NCI-H146 (cell line): ENCODE data around the gene MBOAT2.
A peak's percentile ranks its signal among the peaks of the same experiment; 100 is the strongest.
"Not testable (repeated sequence)": the region's sequence is repeated elsewhere in the genome, so short reads cannot be mapped to it uniquely, and the experiment has no call there.

Source experiments
- DNase-seq: peaks from one replicate; lab custom pipeline; 2025; lab: John Stamatoyannopoulos, UW

MBOAT2 gene

DNA sequence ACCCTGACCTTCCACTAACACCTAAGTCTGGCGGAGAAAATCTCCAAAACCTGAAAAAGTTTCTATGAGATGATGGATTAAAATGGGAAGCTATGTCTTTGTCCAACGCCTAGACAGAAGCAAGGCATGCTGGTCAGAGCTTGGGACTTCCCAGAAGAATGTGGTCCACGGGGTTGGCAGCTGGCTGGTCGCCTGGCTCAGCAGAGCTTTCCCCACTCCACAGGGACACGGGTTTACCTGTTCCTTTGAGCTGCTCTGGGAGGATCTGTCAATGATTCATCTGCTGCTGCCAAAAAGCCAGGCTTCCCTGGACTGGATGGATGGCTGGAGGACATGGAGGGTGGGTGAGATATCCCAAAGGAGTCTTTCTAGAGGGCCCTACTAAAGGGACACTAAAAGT, 10.8 kb downstream of the MBOAT2 start:
- DNase-seq, result no peak

DNA sequence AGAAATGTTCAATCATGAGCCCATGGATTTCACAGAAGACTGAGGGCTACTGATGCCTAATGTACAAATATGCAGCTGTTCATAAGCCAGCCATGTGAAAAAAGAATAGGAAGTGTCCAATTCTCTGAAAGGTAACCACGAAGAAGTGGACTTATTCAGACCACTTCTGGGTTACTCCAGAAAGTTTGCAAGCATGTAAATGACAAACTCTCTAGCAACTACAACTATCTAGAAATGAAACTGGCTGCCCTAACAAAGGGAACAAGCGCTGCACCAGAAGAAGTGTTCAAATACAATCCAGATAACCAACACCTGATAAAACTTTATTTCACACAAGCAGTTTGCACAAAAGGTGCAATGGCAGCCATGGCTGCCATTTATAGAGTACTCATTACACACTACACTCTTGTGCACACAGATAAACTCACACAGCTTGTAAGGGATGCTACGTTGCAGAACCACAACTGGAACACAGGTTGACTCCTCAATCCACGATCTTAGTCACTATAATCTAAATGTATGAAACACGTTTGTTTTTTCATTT, 13.9 kb downstream of the MBOAT2 start:
- DNase-seq, result no peak

DNA sequence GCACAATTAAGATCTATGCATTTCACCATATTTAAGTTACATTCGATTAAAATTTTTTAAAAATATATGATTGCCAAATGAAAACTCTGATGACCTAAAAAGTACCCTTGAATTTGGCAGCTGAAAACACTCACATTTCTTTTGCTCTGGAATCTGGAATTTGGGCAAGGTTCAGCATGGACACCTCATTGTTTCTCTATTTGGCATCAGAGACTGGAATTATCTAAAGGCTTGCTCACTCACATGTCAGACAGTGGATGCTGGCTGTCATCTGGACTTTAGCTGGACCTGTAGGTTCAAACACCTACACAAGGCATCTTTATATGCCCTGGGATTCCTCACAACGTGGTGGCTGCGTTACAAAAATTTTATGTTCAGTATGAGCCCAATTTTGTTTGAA, 16.1 kb downstream of the MBOAT2 start:
- no peak for DNase-seq

DNA sequence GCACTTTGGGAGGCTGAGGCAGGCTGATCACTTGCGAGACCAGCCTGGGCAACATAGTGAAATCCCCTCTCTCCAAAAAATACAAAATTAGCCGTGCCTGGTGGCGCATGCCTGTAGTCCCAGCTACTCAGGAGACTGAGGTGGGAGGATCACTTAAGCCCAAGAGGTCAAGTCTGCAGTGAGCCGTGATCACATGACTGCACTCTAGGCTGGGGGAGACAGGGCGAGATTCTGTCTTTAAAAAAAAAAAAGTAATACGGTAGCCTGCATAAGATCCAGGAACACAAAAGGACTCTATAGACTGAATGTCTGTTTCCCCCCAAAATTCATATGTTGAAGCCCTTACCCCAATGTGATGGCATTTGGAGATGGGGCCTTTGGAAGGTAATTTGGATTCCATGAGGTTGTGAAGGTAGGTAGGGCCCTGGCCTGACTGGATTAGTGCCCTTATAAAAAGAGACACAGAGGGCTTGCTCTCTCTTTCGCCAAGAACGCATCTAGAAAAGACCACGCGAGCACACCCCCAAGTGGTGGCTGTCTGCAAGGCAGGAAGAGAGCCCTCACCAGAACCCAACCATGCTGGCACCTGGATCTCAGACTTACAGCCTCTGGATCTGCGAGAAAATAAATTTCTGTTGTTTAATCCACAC, 17.0 kb downstream of the MBOAT2 start:
- DNase-seq, result peak; percentile 16

DNA sequence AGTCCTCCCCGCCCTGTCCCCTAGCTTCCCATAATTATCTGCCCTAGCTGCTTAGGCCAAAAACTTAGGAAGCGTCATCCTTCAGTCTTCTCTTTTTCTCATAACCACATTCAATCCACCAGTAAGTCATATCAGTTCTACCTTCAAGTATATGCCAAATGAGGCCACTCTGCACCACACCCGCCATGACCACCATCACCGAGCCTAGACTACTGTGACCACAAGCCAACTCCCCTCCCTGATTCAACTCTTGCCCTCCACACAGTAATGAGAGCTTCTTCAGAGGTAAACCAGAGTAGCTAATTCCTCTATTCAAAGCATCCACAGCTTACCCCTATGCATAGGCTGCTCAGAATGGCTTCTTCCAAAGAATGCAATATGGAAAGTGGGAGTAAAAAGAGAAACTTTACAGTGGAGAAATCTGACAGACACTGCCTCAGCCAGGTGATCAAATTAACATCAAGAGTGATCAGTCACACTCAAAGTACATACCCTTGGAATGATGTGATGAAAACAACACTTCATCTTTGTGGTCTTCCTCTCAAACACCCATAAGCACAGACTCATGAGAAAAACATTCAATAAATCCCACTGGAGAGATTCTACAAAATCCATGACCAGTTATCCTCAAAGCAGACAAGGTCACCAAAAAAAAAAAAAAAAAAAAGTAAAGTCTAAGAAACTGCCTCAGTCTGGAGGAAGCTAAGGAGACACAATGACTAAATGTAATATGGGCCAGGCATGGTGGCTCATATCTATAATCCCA, 17.7 kb downstream of the MBOAT2 start:
- DNase-seq, result no peak

- DNase-seq, result no peak
Measured at GRCh38 chr2:8984855-8985254, 18.6 kb downstream of the MBOAT2 start.

DNA sequence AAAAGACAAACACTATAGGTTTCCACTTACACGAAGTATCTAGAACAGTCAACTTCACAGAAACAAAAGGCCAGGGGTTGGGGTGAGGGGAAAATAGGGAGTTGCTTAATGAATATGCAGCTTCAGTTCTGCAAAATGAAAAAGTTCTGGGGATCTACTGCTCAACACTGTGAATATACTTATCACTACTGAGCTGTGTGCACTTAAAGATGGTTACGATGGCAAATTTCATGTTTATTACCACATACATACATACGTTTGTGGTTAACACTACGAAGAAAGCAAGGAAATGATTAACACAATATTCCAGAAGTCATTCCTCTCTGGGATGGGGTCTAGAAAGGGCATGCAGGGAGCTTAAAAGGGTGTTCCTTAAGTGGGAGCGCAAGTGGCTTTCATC, 19.3 kb downstream of the MBOAT2 start:
- no peak for DNase-seq

- DNase-seq, result no peak
Measured at GRCh38 chr2:8983571-8983970, 19.9 kb downstream of the MBOAT2 start.

DNA sequence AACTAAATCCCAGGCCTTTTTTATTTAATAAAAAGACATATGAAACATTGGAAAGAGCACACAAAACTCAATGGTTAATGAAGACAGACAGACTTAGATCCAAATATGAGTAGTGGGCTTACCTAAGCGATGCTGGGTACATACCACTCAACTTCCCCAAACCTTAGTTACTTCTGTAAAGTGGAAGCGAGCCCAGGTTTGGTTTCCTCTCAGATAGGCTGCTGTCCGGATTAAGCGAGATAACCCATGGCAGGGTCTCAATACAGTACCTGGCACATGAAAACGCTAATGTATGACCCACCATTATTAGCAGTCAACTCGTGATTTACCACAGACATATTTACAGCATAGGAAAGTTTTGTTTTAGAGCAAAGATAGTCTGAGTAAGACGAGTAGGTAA, 21.6 kb downstream of the MBOAT2 start:
- no peak for DNase-seq

DNA sequence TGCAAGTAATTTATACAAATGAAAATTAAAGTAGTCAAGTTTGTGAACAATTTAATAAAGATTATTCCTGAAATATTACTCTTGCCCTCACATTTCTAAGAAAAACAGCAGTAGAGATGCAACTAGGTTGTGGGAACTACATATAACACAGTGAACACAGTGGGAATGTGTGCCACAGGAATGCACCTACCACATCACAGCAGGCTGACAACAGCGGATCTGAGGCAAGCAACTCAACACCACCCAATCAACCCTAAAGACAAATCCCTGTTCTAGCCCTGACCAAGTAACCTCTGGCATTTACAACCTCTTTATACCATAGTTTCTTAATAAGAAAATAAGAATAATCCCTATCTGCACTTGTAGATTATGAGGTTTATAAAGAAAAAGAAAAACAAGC, 23.4 kb downstream of the MBOAT2 start:
- DNase-seq, result no peak

GRCh38 chr2:8977758-8978157, 25.7 kb downstream of the MBOAT2 start:
- no peak for DNase-seq

DNA sequence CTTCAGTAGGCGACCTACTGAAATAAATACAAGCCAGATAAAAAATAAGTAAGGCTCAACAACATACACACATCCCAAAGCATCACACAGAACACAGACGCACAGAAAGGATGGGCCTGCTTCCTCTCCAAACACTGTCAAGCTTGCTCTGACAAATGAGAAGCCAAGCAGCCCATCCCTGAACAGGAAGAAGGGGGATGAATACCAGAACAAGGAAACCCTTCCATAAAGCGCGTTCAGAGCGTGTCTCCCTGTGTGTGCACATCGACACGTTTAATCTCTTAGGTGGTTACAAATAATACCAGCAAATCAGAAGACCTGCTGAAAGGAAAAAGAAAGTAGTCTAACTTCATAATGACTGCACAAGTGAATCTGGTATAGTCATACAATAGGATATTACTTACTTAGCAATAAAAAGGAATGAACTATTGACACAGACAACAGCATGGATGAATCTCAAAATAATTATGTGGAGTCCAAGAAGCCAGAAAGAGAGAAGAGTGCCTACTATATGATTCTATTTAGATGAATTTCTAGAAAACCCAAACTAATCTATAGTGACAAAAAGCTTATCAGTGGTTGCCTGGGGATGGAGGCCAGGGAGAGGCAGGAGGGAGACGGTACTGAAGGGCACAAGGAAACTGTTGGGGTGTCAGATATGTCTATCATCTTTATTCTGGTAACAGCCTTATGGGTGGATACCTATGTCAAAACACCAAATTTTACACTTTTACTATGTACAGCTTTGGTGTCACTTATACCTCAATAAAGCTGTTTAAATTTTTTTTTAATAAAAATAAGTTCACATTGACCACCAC, 26.8 kb downstream of the MBOAT2 start:
- no peak for DNase-seq

DNA sequence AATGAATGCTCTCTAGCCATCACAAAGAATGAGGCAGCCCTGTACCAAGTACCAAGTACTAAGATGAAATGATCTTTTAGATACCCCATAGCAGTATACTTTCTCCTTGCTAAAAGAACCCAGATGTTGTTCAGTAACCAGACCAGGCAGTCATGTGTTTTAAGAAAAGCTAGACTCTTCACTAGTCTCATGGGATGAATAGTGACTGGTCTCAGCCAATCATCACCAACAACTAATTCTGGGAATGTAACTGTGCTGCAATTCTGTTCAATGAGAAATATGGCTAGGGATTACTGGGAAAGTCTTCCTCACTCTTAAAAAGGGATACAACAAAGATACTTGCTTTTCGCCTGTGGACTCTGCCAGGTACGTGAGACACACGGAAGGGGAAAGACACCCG, 29.5 kb downstream of the MBOAT2 start:
- DNase-seq, result no peak

GRCh38 chr2:8973017-8973416, 30.5 kb downstream of the MBOAT2 start:
- DNase-seq, result not testable (repeated sequence)

DNA sequence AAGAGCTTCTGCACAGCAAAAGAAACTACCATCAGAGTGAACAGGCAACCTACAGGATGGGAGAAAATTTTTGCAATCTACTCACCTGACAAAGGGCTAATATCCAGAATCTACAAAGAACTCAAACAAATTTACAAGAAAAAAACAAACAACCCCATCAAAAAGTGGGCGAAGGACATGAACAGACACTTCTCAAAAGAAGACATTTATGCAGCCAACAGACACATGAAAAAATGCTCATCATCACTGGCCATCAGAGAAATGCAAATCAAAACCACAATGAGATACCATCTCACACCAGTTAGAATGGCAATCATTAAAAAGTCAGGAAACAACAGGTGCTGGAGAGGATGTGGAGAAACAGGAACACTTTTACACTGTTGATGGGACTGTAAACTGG, 30.9 kb downstream of the MBOAT2 start:
- not testable (repeated sequence) for DNase-seq

- not testable (repeated sequence) for DNase-seq
Measured at GRCh38 chr2:8969348-8969747, 34.1 kb downstream of the MBOAT2 start.

DNA sequence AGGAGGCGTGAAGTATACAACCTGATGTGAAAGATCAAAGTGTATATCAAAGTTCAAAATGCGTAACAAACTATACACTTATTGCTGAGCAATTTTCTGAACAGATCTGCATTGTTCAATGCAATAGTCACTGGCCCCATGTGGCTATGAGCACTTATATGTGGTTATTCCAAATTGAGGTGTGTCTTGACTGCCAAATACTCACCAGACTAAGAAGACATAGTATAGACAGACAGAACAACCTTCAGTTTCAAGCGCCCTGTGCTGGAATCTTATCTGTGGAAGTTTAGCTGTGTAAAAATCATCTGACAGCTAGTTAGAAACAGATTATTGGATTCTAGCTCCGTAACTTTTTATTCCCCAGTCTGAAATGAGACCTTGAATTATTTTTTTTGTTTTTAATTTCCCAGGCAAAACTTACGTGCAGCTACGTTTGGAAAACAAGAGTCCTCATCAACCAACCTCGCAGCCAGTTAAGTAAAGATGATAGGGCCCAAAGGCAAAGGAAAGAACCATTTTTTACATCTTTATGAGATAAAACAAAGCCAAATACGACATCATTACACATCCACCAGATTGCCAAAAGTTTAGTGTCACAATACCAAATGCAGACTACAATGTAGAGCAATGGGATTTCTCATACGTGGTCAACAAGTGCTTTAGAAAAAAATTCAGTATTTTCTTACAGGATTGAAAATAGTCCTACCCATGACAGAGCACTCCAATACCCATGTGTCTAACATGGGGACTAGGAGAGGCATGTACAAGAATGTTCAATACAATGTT, 37.2 kb downstream of the MBOAT2 start:
- DNase-seq, result no peak

- no peak for DNase-seq
Measured at GRCh38 chr2:8965216-8965969, 38.1 kb downstream of the MBOAT2 start.

GRCh38 chr2:8962890-8963289, 40.6 kb downstream of the MBOAT2 start:
- no peak for DNase-seq

DNA sequence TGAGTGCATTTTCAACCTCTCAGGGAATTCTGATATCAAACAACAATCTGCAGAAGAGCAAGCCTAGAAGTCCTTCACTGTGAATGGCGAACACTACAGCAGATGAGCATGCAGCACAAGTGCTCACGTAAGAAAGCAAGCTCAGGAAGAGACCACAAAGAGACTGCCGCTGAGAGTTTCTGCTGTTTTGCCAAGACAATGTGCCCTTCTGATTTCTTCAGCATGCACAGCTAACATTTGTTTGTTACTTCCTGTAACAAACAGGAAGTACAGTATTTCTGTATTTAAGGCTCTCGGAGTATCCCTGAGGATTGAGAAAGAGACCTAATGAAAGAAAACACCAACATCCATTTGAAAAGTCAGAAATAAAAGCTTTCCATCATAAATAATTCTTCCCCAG, 45.9 kb downstream of the MBOAT2 start:
- no peak for DNase-seq

GRCh38 chr2:8956774-8957173, 46.7 kb downstream of the MBOAT2 start:
- DNase-seq, result no peak
